ENCODE data around the gene SMCO3. TPM values are rescaled to one million over a fixed set of nuclear protein-coding genes. Genes with fewer than 3 reads are reported as not detected.

Gene SMCO3
- total and polyA plus RNA-seq, 2 donors (not counting 1 experiment from before 2014, with no cell fraction given), result not detected

DNA sequence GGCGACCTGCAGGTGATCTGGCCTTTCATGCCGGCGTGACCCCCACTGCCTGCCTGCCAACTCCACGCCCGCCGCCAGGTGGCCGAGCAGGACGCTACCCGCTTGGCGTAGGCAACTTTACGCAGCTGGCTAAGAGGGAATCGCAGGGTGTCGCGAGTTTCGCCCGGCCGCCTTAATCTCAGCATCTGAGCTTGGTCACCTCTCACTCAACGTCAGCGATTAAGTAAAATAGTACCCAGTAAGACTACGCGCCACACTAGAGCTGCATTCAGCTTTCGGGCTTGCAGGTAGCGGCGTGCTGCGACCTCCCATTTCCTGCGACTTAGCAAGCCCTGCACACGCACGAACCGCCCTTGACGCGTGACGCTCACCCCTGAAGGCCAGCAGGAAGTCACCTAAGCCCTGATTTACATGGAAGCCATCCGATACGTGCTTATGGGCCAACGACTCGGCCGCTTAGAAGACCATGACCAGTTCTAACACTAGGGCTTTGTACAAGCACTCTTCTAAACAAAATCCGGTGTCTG, 44.0 kb downstream of the SMCO3 start:
- POLR2A ChIA-PET, result interaction anchor here (0.7 to 3.9 kb wide), 8 partner anchors 9 to 776 kb away, joined by 3 to 41 read pairs (median 4); partner anchors contain the start of genes ATF7IP, C12orf60 and WBP11
- peak overlapping the region; percentile 74 for H2AFZ ChIP-seq (ENCODE audit: insufficient read depth, low read depth, low read length, poor library complexity, severe bottlenecking)
- peak; percentile 97 for DNase-seq

More for the DNA sequence above, 44.0 kb downstream of the SMCO3 start:
- Histone ChIP-seq H3K4me2 (replicated peaks; ENCODE audit: low read depth, low read length, poor library complexity, severe bottlenecking) (peak overlapping the region; percentile 90), H3K4me1 (ENCODE audit: control insufficient read depth in 2 of 2, insufficient read depth in 2 of 2, low read length in 2 of 2) (peaks cover 28 to 45% of the 10 kb centered on the region in 2 donors), H3K27me3 (replicated peaks in 1 of 4; ENCODE audit: control extremely low read depth in 1 of 4, control insufficient read depth in 3 of 4, insufficient read depth in 4 of 4, low read length in 3 of 4) (no peaks in the 10 kb centered on the region), H3K4me3 (ENCODE audit: control extremely low read depth in 1 of 5, extremely low read depth in 1 of 5, insufficient read depth in 1 of 5, low read depth in 2 of 5, low read length in 4 of 5) (peak overlapping the region; percentile 78 to 98 (median 93)), H4K20me1 (ENCODE audit: control insufficient read depth, insufficient read depth, low read length, poor library complexity, severe bottlenecking) (no peaks in the 10 kb centered on the region), H3K79me2 (ENCODE audit: control insufficient read depth, insufficient read depth, low read length) (peaks cover 41% of the 10 kb centered on the region), H3K9me3 (ENCODE audit: control extremely low read depth in 1 of 3, control insufficient read depth in 2 of 3, insufficient read depth in 1 of 3, low read length in 2 of 3) (peaks cover 0 to 18% (median 11%) of the 10 kb centered on the region in 3 donors), H3K36me3 (replicated peaks in 1 of 2; ENCODE audit: control extremely low read depth in 1 of 2, control insufficient read depth in 1 of 2, extremely low read depth in 1 of 2, insufficient read depth in 2 of 2, low read length in 1 of 2) (peaks cover 3 to 18% of the 10 kb centered on the region in 2 experiments), H3K27ac (ENCODE audit: low read length in 2 of 2) (peak overlapping the region; percentile 94 to 96), H3K9ac (ENCODE audit: low read length) (peak overlapping the region; percentile 96)
- H3K27ac Mint-ChIP-seq, result peak overlapping the region; percentile 97
- H3K27me3 Mint-ChIP-seq, result no peaks in the 10 kb centered on the region
- CTCF ChIA-PET, result interaction anchor here (0.7 to 3.0 kb wide), 17 partner anchors 8 to 1961 kb away, joined by 3 to 19 read pairs (median 3); partner anchors contain the start of genes C12orf60 and WBP11
- H3K4me1 Mint-ChIP-seq, result peaks cover 55% of the 10 kb centered on the region
- peak; percentile 57 for ATAC-seq (ENCODE audit: low read depth)
- H3K4me3 Mint-ChIP-seq, result peak overlapping the region; percentile 97
- H3K9me3 Mint-ChIP-seq (ENCODE audit: insufficient read depth), result peaks cover 12% of the 10 kb centered on the region
- 0% methylated on average over 38 of the region's 38 CpGs for WGBS (ENCODE audit: insufficient coverage)
- intact Hi-C loops (cut with micrococcal nuclease), result loop anchor here (1.0 to 5.0 kb wide), 6 partner anchors 33 to 802 kb away; partner anchors contain the start of genes ARHGDIB, C12orf60 and WBP11
- TF ChIP-seq, protein P1, sequence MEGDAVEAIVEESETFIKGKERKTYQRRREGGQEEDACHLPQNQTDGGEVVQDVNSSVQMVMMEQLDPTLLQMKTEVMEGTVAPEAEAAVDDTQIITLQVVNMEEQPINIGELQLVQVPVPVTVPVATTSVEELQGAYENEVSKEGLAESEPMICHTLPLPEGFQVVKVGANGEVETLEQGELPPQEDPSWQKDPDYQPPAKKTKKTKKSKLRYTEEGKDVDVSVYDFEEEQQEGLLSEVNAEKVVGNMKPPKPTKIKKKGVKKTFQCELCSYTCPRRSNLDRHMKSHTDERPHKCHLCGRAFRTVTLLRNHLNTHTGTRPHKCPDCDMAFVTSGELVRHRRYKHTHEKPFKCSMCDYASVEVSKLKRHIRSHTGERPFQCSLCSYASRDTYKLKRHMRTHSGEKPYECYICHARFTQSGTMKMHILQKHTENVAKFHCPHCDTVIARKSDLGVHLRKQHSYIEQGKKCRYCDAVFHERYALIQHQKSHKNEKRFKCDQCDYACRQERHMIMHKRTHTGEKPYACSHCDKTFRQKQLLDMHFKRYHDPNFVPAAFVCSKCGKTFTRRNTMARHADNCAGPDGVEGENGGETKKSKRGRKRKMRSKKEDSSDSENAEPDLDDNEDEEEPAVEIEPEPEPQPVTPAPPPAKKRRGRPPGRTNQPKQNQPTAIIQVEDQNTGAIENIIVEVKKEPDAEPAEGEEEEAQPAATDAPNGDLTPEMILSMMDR (IDR thresholded peaks at IDR 0.05), result peak; percentile 86
- TF ChIP-seq EZH2 (IDR thresholded peaks at IDR 0.05; ENCODE audit: borderline replicate concordance, insufficient read depth, low read depth, low read length, poor library complexity, severe bottlenecking), result no peak
